Mesendoderm (in vitro differentiated cells): ENCODE data around the gene PDHX.
A peak's percentile ranks its signal among the peaks of the same experiment; 100 is the strongest.

ENCODE experiments used
- DNase-seq: peaks from one replicate; pipeline ENCODE4 v3.0.0; 2013
- H2AK5ac ChIP-seq: 2 replicates; pipeline ENCODE4 v1.6.1; 2013; ENCODE audit warnings: low read length, inconsistent platforms
- H2BK120ac ChIP-seq: 2 replicates; pipeline ENCODE4 v1.6.1; 2013; ENCODE audit warnings: low read depth, mild to moderate bottlenecking, low read length, moderate library complexity, mixed read lengths
- H2BK15ac ChIP-seq: replicated peaks from 2 replicates; pipeline ENCODE4 v1.6.1; 2013; ENCODE audit warnings: low read depth, mild to moderate bottlenecking, moderate library complexity
- H2BK5ac ChIP-seq: 2 replicates; pipeline ENCODE4 v1.6.1; 2013; ENCODE audit warnings: low read length, inconsistent platforms
- H3K18ac ChIP-seq: 2 replicates; pipeline ENCODE4 v1.6.1; 2013; ENCODE audit warnings: mild to moderate bottlenecking, low read length, mixed read lengths
- H3K23ac ChIP-seq: one replicate; pipeline ENCODE4 v1.6.1; 2013; ENCODE audit warnings: low read length
- H3K27ac ChIP-seq: 2 replicates; pipeline ENCODE4 v1.5.1; 2013; ENCODE audit warnings: low read depth, mild to moderate bottlenecking, inconsistent platforms, low read length, moderate library complexity
- H3K27me3 ChIP-seq: 2 replicates; pipeline ENCODE4 v1.6.1; 2013; ENCODE audit warnings: low read length, control low read depth, mild to moderate bottlenecking, inconsistent platforms; ENCODE audit not compliant: insufficient read depth, poor library complexity
- H3K36me3 ChIP-seq: 2 replicates; pipeline ENCODE4 v1.6.1; 2013; ENCODE audit warnings: low read length, inconsistent platforms; ENCODE audit not compliant: control insufficient read depth, insufficient read depth
- H3K4ac ChIP-seq: one replicate; pipeline ENCODE4 v1.6.1; 2013; ENCODE audit warnings: low read depth, mild to moderate bottlenecking, low read length, moderate library complexity
- H3K4me1 ChIP-seq: 2 replicates; pipeline ENCODE4 v1.6.1; 2013; ENCODE audit warnings: low read depth, low read length, inconsistent platforms; ENCODE audit not compliant: control insufficient read depth
- H3K4me2 ChIP-seq: 2 replicates; pipeline ENCODE4 v1.6.1; 2013; ENCODE audit warnings: low read length
- H3K4me3 ChIP-seq: 2 replicates; pipeline ENCODE4 v1.5.1; 2013; ENCODE audit warnings: mild to moderate bottlenecking, low read length
- H3K56ac ChIP-seq: one replicate; pipeline ENCODE4 v1.6.1; 2013; ENCODE audit warnings: low read length
- H3K79me1 ChIP-seq: 2 replicates; pipeline ENCODE4 v1.6.1; 2013; ENCODE audit warnings: low read length, inconsistent platforms
- H3K79me2 ChIP-seq: 2 replicates; pipeline ENCODE4 v1.6.1; 2013; ENCODE audit warnings: mild to moderate bottlenecking, low read length; ENCODE audit not compliant: control insufficient read depth, insufficient read depth
- H3K9ac ChIP-seq: 2 replicates; pipeline ENCODE4 v1.6.1; 2013; ENCODE audit warnings: low read length, inconsistent platforms
- H4K5ac ChIP-seq: one replicate; pipeline ENCODE4 v1.6.1; 2013; ENCODE audit warnings: low read length
- H4K8ac ChIP-seq: one replicate; pipeline ENCODE4 v1.6.1; 2013; ENCODE audit warnings: low read depth, mild to moderate bottlenecking, control low read depth, low read length, moderate library complexity
- WGBS: extraction: QIAGEN DNeasy Blood & Tissue Kit; methylation state at CpG from one replicate; pipeline ENCODE4 v1.1.7; 2013; ENCODE audit warnings: low lambda C conversion rate, missing lambda C conversion rate; ENCODE audit not compliant: insufficient coverage; ENCODE audit errors: extremely low coverage; 5-methylcytosine and 5-hydroxymethylcytosine counted together

The PDHX gene

DNA sequence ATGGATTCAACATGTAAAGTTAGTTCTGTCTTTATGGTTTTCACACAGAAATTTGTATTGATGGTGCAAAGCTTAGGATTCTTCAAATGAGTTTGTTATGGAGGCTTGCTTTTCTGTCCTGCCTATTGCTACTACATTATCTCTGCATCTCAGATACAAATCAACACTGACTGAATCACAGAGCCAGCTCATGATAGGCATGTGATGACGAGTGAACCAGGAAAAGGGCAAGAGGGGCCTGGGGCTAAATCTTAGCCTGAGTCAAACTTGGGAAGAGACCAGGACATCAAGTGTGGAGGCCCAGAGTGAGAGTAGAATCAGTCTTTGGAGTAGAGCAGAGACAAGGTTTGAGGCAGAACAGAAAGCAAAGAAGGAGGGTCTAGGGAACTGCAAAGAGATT, 115.4 kb downstream of the PDHX start:
- peak; percentile 63 for DNase-seq
- Histone ChIP-seq H3K23ac (no peak overlapping the region), H3K27me3 (no peaks in the 10 kb centered on the region), H3K18ac (no peak overlapping the region), H3K56ac (no peak overlapping the region), H2BK5ac (no peak overlapping the region), H3K36me3 (no peaks in the 10 kb centered on the region), H3K79me2 (no peaks in the 10 kb centered on the region), H3K27ac (no peak overlapping the region), H3K4me1 (peaks cover 3% of the 10 kb centered on the region), H3K4ac (no peak overlapping the region), H3K4me3 (no peak overlapping the region), H2BK120ac (no peak overlapping the region), H2BK15ac (no peak overlapping the region), H3K9ac (no peak overlapping the region), H3K4me2 (no peak overlapping the region), H3K79me1 (no peaks in the 10 kb centered on the region), H4K8ac (no peak overlapping the region), H4K5ac (no peak overlapping the region), H2AK5ac (no peak overlapping the region)
- no CpG with 5 or more reads among the region's 1 CpG for WGBS

DNA sequence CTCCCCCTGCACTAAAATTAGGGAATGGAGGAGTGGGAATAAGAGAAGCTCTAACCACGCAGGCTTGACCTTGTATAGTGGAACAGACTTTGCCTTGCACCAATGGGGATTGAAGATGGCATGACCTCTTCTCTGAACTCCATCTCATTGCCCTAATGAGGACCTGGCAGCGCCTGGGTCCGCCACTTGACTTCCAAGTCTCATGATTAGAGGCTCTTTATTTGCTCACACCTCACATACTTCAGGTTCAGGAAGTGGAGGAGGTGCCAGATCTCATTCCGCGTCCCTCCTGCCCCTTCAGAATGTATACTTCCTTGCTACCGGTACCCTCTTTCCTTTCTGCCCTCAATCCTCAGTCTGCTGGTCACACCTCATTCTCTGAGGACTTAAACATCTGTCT, 116.6 kb downstream of the PDHX start:
- Histone ChIP-seq H2AK5ac (no peak overlapping the region), H3K4me2 (no peak overlapping the region), H3K79me1 (no peaks in the 10 kb centered on the region), H3K9ac (no peak overlapping the region), H4K8ac (no peak overlapping the region), H3K27ac (no peak overlapping the region), H2BK120ac (no peak overlapping the region), H4K5ac (no peak overlapping the region), H3K23ac (no peak overlapping the region), H3K79me2 (no peaks in the 10 kb centered on the region), H3K4ac (no peak overlapping the region), H3K56ac (no peak overlapping the region), H2BK15ac (no peak overlapping the region), H3K36me3 (no peaks in the 10 kb centered on the region), H3K4me1 (peaks cover 3% of the 10 kb centered on the region), H2BK5ac (no peak overlapping the region), H3K4me3 (no peak overlapping the region), H3K18ac (no peak overlapping the region), H3K27me3 (no peaks in the 10 kb centered on the region)
- no CpG with 5 or more reads among the region's 6 CpGs for WGBS
- no peak for DNase-seq

DNA sequence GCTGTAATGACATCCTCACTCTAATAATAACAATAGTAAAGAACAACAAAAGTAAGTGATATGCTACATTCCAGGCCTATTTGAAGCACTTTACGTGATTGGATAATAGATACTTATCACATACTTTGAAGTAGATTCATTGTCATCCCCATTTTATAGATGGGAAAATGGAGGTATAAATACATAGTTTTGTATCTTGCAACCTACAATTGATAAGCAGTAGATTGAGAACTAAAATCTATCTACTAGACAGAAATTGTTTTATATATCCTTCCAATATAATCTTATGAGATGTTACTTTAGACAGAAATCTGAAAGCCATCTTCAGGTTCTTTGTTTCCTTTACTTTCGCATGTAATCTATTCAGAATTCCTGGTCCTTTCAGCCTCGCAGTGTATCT, 118.0 kb downstream of the PDHX start:
- H3K27ac ChIP-seq, result no peak overlapping the region
- H2AK5ac ChIP-seq, result no peak overlapping the region
- no CpG with 5 or more reads among the region's 3 CpGs for WGBS
- H3K4me3 ChIP-seq, result no peak overlapping the region
- no peaks in the 10 kb centered on the region for H3K79me1 ChIP-seq
- no peaks in the 10 kb centered on the region for H3K36me3 ChIP-seq
- no peaks in the 10 kb centered on the region for H3K79me2 ChIP-seq
- H3K27me3 ChIP-seq, result no peaks in the 10 kb centered on the region
- no peak overlapping the region for H3K4ac ChIP-seq
- no peak overlapping the region for H3K18ac ChIP-seq
- no peak overlapping the region for H4K5ac ChIP-seq
- no peak overlapping the region for H3K9ac ChIP-seq
- no peak overlapping the region for H4K8ac ChIP-seq
- no peak overlapping the region for H3K4me2 ChIP-seq
- H2BK5ac ChIP-seq, result no peak overlapping the region
- H2BK15ac ChIP-seq, result no peak overlapping the region
- no peak overlapping the region for H3K23ac ChIP-seq
- DNase-seq, result no peak
- no peak overlapping the region for H3K56ac ChIP-seq
- H3K4me1 ChIP-seq, result peaks cover 3% of the 10 kb centered on the region
- no peak overlapping the region for H2BK120ac ChIP-seq

DNA sequence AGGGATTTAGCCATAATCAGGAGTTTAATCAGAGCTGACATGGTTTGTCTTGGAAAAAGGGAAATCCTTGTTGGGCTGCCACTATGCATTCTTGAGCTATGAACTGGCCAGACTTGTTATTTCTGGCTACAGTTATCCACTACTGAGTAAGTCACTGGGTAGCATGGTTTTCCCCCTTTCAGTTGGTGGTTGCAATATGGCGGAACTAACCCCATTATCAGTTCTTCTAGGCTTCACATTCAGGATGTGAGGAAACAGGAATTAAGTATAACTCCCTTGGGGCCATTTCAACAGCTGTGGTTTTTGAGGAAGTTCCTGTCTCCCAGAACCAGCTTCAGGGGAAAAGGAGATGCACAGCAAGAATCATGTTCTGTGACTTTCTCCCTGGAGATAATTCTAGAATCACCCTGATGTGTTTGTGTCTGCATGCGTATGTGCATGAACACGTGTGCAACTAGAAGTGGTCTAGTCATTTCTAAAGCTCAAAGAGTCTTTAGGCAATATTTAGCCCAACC, 119.5 kb downstream of the PDHX start:
- H3K36me3 ChIP-seq, result no peaks in the 10 kb centered on the region
- H3K23ac ChIP-seq, result no peak overlapping the region
- no peak for DNase-seq
- no peak overlapping the region for H3K4me3 ChIP-seq
- no peak overlapping the region for H3K18ac ChIP-seq
- H3K56ac ChIP-seq, result no peak overlapping the region
- H2AK5ac ChIP-seq, result no peak overlapping the region
- H3K9ac ChIP-seq, result no peak overlapping the region
- H3K27me3 ChIP-seq, result no peaks in the 10 kb centered on the region
- no peak overlapping the region for H3K4me2 ChIP-seq
- no peak overlapping the region for H2BK120ac ChIP-seq
- H3K4ac ChIP-seq, result no peak overlapping the region
- H3K79me2 ChIP-seq, result no peaks in the 10 kb centered on the region
- no CpG with 5 or more reads among the region's 3 CpGs for WGBS
- no peak overlapping the region for H3K27ac ChIP-seq
- H2BK15ac ChIP-seq, result no peak overlapping the region
- H4K5ac ChIP-seq, result no peak overlapping the region
- H3K79me1 ChIP-seq, result no peaks in the 10 kb centered on the region
- H3K4me1 ChIP-seq, result peaks cover 3% of the 10 kb centered on the region
- H4K8ac ChIP-seq, result no peak overlapping the region
- H2BK5ac ChIP-seq, result no peak overlapping the region

DNA sequence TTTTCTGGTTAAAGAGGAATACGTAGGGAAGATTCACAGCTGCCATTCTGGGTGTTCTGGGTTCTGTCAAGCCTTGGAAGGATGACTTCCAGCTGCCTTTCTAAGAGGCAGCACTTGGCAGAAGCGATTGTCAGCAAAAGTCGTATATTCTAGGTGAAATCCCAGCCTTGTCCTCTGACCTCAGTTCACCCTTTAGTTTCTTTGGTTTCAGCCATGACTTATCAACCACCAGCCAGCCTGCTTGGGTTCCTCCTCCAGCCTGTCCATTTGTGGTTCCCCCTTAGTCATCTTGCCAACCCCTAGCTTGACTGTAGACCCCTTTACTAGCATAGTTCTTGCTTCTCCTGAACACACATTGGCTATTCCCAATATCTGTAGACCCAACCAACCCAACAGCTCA, 120.2 kb downstream of the PDHX start:
- H3K36me3 ChIP-seq, result no peaks in the 10 kb centered on the region
- no peak overlapping the region for H4K5ac ChIP-seq
- H2BK5ac ChIP-seq, result no peak overlapping the region
- H3K79me2 ChIP-seq, result no peaks in the 10 kb centered on the region
- no peak overlapping the region for H3K18ac ChIP-seq
- no peak overlapping the region for H3K27ac ChIP-seq
- no peak overlapping the region for H3K23ac ChIP-seq
- no peak overlapping the region for H3K9ac ChIP-seq
- no peak overlapping the region for H4K8ac ChIP-seq
- no peak overlapping the region for H2AK5ac ChIP-seq
- no CpG with 5 or more reads among the region's 3 CpGs for WGBS
- H3K4me3 ChIP-seq, result no peak overlapping the region
- DNase-seq, result no peak
- H2BK120ac ChIP-seq, result no peak overlapping the region
- H3K4ac ChIP-seq, result no peak overlapping the region
- H2BK15ac ChIP-seq, result no peak overlapping the region
- no peaks in the 10 kb centered on the region for H3K79me1 ChIP-seq
- no peak overlapping the region for H3K4me2 ChIP-seq
- H3K27me3 ChIP-seq, result no peaks in the 10 kb centered on the region
- peaks cover 3% of the 10 kb centered on the region for H3K4me1 ChIP-seq
- no peak overlapping the region for H3K56ac ChIP-seq

DNA sequence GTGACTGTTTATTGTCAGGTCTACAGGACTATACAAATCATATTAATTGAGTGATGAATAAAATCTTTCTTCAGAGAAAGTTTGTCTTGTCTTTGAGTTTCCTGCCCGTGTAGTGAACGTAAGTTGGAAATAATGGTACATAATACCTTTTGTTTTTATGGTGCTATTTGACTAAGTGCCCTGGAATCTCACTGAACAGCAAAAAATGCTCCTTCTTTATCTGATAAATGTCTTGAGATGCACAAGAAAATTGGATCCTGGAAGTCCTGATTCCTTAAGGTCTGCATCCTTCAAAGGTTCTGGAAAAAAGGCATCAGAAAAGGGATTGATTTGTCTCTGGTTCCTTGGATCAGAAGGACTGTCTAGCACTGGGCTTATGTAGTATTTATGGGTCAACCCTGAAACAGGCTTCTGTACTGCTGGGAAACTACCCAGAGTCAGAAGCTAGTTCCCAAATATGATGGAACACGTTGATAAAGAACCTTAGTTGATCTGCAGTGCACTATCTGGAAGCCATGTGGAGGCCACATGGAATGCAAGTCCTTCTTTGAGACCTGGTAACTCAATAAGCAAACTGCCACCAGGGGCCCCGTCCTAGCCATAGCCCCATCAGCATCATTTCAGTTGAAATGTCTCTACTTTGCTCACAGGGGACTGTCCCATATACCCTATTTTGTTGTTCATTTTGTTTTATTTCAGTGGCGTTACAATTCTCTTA, 122.0 kb downstream of the PDHX start:
- H3K36me3 ChIP-seq, result no peaks in the 10 kb centered on the region
- H2BK120ac ChIP-seq, result no peak overlapping the region
- no peak overlapping the region for H2BK15ac ChIP-seq
- H2AK5ac ChIP-seq, result no peak overlapping the region
- H3K4me2 ChIP-seq, result no peak overlapping the region
- no peak for DNase-seq
- no peak overlapping the region for H3K18ac ChIP-seq
- H3K23ac ChIP-seq, result no peak overlapping the region
- H3K9ac ChIP-seq, result no peak overlapping the region
- no peaks in the 10 kb centered on the region for H3K27me3 ChIP-seq
- no peaks in the 10 kb centered on the region for H3K79me2 ChIP-seq
- no peaks in the 10 kb centered on the region for H3K4me1 ChIP-seq
- H4K5ac ChIP-seq, result no peak overlapping the region
- H4K8ac ChIP-seq, result no peak overlapping the region
- no peak overlapping the region for H2BK5ac ChIP-seq
- H3K56ac ChIP-seq, result no peak overlapping the region
- H3K4ac ChIP-seq, result no peak overlapping the region
- H3K4me3 ChIP-seq, result no peak overlapping the region
- no CpG with 5 or more reads among the region's 5 CpGs for WGBS
- no peak overlapping the region for H3K27ac ChIP-seq
- H3K79me1 ChIP-seq, result no peaks in the 10 kb centered on the region
